Nephron (organoid): ENCODE measurements around the gene PCCA.
"Not testable (repeated sequence)": the region's sequence is repeated elsewhere in the genome, so short reads cannot be mapped to it uniquely, and the experiment has no call there.

Experiments
- H3K27ac Mint-ChIP-seq, 3 experiments: 2 replicates each; pipeline ENCODE4 v1.8.0; 2020; ENCODE audit warnings: mixed read lengths in 3 of 3, mild to moderate bottlenecking in 2 of 3, moderate library complexity in 1 of 3
- H3K27me3 Mint-ChIP-seq: 2 replicates; pipeline ENCODE4 v1.8.0; 2021; ENCODE audit warnings: low read depth, mild to moderate bottlenecking, moderate library complexity, mixed read lengths
- H3K36me3 Mint-ChIP-seq: 2 replicates; pipeline ENCODE4 v1.8.0; 2020; ENCODE audit warnings: low read depth, mixed read lengths
- H3K4me1 Mint-ChIP-seq: 2 replicates; pipeline ENCODE4 v1.8.0; 2020; ENCODE audit warnings: mixed read lengths
- H3K4me3 Mint-ChIP-seq, 3 experiments: 2 replicates each; pipeline ENCODE4 v1.8.0; 2020; ENCODE audit warnings: mild to moderate bottlenecking in 3 of 3, mixed read lengths in 3 of 3, moderate library complexity in 2 of 3
- H3K9me3 Mint-ChIP-seq: 2 replicates; pipeline ENCODE4 v1.8.0; 2020; ENCODE audit warnings: mixed read lengths
- TF ChIP-seq, protein P1 (sequence below), 3 experiments: fragments of 200-600 bp; sonication (generic); IDR thresholded peaks; one replicate each; pipeline ENCODE4 v1.5.0; 2021; ENCODE audit warnings: antibody characterized with exemption in 3 of 3; ENCODE audit not compliant: unreplicated experiment in 3 of 3

The PCCA gene

DNA sequence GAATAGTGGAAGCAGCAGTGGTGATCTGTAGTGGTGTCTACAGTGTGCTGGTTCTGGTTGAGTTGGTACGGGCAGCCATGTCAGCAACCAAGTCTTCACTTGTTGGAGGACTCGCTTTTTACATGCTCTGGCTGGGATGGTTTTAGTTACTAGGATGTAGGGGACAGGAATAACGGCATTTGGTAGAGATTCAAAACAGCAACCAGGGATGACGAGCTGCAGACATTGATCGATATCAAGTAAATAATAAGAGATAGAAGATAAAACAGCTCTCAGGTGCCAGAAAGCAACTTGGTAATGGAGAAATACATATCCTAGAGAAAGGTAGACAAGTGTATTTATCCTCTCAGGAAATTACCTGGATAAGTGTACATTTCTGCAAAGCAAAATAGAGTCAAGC is 84.3 kb downstream of the PCCA start:
- H3K4me3 Mint-ChIP-seq: no peak overlapping the region

DNA sequence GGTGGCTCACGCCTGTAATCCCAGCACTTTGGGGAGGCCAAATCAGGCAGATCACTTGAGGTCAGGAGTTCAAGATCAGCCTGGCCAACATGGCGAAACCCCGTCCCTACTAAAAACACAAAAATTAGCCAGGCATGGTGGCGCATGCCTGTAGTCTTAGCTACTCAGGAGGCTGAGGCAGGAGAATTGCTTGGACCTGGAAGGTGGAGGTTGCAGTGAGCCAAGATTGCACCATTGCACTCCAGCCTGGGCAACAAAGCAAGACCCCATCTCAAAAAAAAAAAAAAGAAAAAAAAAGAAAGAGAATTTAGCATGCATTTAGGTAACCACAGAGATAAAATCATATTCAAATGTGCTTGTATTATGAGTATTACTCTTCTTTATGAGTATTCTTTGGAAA is 85.6 kb downstream of the PCCA start:
- not testable (repeated sequence) for H3K27me3 Mint-ChIP-seq, H3K4me3 Mint-ChIP-seq, H3K9me3 Mint-ChIP-seq, H3K27ac Mint-ChIP-seq
- peaks cover 27% of the 10 kb centered on the region for H3K36me3 Mint-ChIP-seq
- H3K4me1 Mint-ChIP-seq: peaks cover 37% of the 10 kb centered on the region

More for the DNA sequence above, 84.3 kb downstream of the PCCA start:
- Mint-ChIP-seq H3K4me1 (peaks cover 34% of the 10 kb centered on the region), H3K27me3 (no peaks in the 10 kb centered on the region), H3K36me3 (peaks cover 27% of the 10 kb centered on the region), H3K9me3 (no peaks in the 10 kb centered on the region), H3K27ac (peak overlapping the region in 1 of 3 experiments; percentile 0)
- TF ChIP-seq, protein P1, sequence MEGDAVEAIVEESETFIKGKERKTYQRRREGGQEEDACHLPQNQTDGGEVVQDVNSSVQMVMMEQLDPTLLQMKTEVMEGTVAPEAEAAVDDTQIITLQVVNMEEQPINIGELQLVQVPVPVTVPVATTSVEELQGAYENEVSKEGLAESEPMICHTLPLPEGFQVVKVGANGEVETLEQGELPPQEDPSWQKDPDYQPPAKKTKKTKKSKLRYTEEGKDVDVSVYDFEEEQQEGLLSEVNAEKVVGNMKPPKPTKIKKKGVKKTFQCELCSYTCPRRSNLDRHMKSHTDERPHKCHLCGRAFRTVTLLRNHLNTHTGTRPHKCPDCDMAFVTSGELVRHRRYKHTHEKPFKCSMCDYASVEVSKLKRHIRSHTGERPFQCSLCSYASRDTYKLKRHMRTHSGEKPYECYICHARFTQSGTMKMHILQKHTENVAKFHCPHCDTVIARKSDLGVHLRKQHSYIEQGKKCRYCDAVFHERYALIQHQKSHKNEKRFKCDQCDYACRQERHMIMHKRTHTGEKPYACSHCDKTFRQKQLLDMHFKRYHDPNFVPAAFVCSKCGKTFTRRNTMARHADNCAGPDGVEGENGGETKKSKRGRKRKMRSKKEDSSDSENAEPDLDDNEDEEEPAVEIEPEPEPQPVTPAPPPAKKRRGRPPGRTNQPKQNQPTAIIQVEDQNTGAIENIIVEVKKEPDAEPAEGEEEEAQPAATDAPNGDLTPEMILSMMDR (IDR thresholded peaks at IDR 0.05; ENCODE audit: unreplicated experiment in 3 of 3): no peak

DNA sequence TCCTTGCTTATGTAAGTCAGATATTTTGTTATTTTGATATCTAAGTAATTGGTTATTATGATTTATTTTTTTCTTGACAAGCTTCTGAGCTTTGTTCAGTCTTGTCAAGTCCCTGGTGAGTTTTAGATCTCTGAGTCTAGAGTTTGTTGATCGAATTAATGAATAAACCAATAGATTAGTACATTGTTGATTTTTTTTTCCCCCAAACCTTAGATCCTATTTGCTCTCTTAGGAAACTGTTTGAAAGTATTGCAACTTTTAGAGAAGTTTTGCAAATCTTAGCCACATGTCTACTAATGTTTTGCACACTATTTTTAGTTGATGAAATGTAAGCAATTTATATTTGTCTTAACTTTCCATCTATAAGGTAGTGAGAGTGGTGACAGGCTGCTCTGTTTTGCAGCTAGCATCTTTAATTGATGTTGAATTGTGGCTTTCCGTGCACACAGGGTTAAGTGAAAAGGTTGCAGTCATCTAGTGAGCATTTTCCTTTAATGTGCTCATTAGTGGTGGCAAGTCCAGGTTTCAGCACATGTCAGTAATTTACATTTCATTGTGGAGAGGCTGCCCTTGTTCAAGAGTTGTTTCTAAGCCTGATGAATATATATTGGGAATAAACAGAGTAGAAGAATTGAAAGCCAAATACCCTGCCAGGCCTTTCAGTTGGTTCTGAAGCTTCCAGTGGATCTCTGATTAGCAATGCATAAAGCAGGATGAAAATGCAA is 86.3 kb downstream of the PCCA start:
- Mint-ChIP-seq H3K36me3 (peaks cover 22% of the 10 kb centered on the region), H3K9me3 (no peaks in the 10 kb centered on the region), H3K27ac (peak overlapping the region in 1 of 3 experiments; percentile 48), H3K4me1 (peaks cover 37% of the 10 kb centered on the region), H3K4me3 (no peak overlapping the region), H3K27me3 (no peaks in the 10 kb centered on the region)
- TF ChIP-seq, protein P1 (IDR thresholded peaks at IDR 0.05; ENCODE audit: unreplicated experiment in 3 of 3): no peak

DNA sequence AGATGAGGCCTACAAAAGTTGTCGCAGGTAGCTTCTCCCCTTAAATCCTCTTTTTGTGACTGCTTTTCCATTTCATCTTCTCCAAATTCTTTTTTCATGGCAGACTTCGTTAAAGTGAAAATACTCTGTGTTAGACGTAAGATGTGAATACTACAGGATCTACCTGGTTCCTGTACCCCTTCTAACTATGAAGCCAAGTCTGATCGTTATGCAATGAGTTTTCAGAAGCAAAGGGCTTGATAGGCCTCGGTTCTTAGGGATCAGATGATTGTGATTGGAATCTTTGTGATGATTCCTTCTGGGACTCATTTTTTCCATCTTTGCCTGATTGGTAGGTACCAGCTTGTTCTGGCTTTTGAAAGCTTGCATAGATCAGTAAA is 86.9 kb downstream of the PCCA start:
- TF ChIP-seq, protein P1 (IDR thresholded peaks at IDR 0.05; ENCODE audit: unreplicated experiment in 3 of 3): no peak
- Mint-ChIP-seq H3K4me3 (no peak overlapping the region), H3K9me3 (no peaks in the 10 kb centered on the region), H3K27ac (peak overlapping the region in 2 of 3 experiments; percentile 35 to 48), H3K36me3 (peaks cover 21% of the 10 kb centered on the region), H3K4me1 (peaks cover 37% of the 10 kb centered on the region), H3K27me3 (no peaks in the 10 kb centered on the region)

DNA sequence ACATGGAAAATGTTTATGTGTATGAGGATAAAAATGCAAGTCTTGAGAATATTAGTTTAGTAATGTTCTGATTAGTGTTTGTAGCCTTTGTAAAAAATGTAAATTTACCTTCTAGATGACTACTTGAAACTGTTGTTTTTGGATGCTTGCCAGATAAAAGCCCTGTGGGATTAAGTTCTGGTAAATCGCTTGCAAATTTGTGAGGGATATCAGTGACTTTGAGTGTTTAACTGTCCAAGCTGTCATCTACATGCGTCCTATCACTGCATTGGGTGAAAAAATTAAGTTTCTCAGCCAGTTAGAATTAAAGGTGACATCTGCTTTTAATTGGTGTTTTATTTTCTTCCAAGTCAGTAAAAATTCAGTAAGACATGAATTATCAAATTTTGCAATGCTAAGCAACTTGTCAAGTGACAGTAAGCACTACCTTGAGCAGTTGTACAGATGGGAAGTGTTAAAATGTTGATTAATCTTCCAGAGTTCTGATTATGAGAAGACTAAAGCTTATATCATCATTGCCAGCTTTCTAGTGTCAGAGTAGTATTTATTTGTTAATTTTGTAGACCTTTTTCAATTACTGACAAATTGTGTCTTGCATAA is 88.0 kb downstream of the PCCA start:
- TF ChIP-seq, protein P1 (IDR thresholded peaks at IDR 0.05; ENCODE audit: unreplicated experiment in 3 of 3): no peak
- Mint-ChIP-seq H3K27me3 (no peaks in the 10 kb centered on the region), H3K4me3 (no peak overlapping the region), H3K4me1 (peaks cover 37% of the 10 kb centered on the region), H3K27ac (peak overlapping the region; percentile 17 to 61 (median 35)), H3K9me3 (no peaks in the 10 kb centered on the region), H3K36me3 (peaks cover 17% of the 10 kb centered on the region)

DNA sequence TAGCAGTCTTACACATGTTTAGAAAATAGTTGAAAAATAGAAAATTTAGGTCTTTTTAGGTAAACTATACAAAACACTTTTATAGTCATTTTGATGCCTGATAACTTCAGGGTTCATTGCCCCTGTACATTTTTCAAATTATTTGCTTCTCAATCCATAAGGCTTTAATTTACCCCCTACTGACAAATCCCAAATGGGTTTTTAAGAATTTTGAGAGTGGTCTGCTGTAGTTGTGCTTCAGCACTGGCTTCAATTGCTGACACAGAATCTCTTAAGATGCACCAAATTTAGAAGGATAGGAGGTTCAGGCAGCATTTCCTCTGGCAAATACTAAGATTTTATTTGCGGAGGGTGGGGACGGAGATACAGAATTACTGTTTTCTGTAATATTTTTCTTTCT is 89.4 kb downstream of the PCCA start:
- H3K9me3 Mint-ChIP-seq: no peaks in the 10 kb centered on the region

More for the DNA sequence above, 89.4 kb downstream of the PCCA start:
- H3K4me3 Mint-ChIP-seq: no peak overlapping the region
- H3K27me3 Mint-ChIP-seq: no peaks in the 10 kb centered on the region
- peaks cover 30% of the 10 kb centered on the region for H3K4me1 Mint-ChIP-seq
- TF ChIP-seq, protein P1 (IDR thresholded peaks at IDR 0.05; ENCODE audit: unreplicated experiment in 3 of 3): no peak
- peaks cover 7% of the 10 kb centered on the region for H3K36me3 Mint-ChIP-seq
- peak overlapping the region in 2 of 3 experiments; percentile 44 to 61 for H3K27ac Mint-ChIP-seq
